ENCODE data around the gene ENOX2. TPM values are rescaled to one million over a fixed set of nuclear protein-coding genes. Genes with fewer than 3 reads are reported as not detected.
"Not testable (repeated sequence)": the region's sequence is repeated elsewhere in the genome, so short reads cannot be mapped to it uniquely, and the experiment has no call there.

Gene ENOX2
- total RNA-seq, 2 donors from 2014 or later = 7.3 to 26.2 TPM

- 100% methylated on average over 2 of the region's 2 CpGs; no CpG with 5 or more reads in 1 of the 2 experiments for WGBS, 2 experiments (ENCODE audit: insufficient coverage in 1 of 2, insufficient read length in 1 of 2)
- TF ChIP-seq CTCF (conservative IDR thresholded peaks at IDR 0.05) = no peak
- H3K4me3 Mint-ChIP-seq = no peak overlapping the region
- Histone ChIP-seq H3K36me3 (ENCODE audit: control insufficient read depth, insufficient read depth, low read length) (no peaks in the 10 kb centered on the region), H3K9ac (ENCODE audit: extremely low read depth, low read length, poor library complexity, severe bottlenecking) (no peak overlapping the region), H3K27ac (ENCODE audit: low read depth, low read length) (no peak overlapping the region), H3K4me1 (ENCODE audit: control insufficient read depth, insufficient read depth, low read length) (no peaks in the 10 kb centered on the region), H3K27me3 (ENCODE audit: control insufficient read depth, insufficient read depth, low read length, poor library complexity, severe bottlenecking) (no peaks in the 10 kb centered on the region), H3K4me3 (ENCODE audit: low read length) (no peak overlapping the region), H3K9me3 (ENCODE audit: control insufficient read depth, low read length) (no peaks in the 10 kb centered on the region)
- peaks cover 2% of the 10 kb centered on the region for H3K4me1 Mint-ChIP-seq
- H3K27me3 Mint-ChIP-seq (ENCODE audit: insufficient read depth) = no peaks in the 10 kb centered on the region
- no peak for DNase-seq
- no peaks in the 10 kb centered on the region for H3K36me3 Mint-ChIP-seq (ENCODE audit: low read depth)
- no peak overlapping the region for H3K27ac Mint-ChIP-seq
- peaks cover 1% of the 10 kb centered on the region for H3K9me3 Mint-ChIP-seq
These were observed 77.5 kb downstream of the ENOX2 start for GRCh38 chrX:130825525-130825924.

- H3K9ac ChIP-seq (ENCODE audit: extremely low read depth, low read length, poor library complexity, severe bottlenecking); H3K27me3 Mint-ChIP-seq (ENCODE audit: insufficient read depth); H3K27ac ChIP-seq (ENCODE audit: low read depth, low read length); H3K36me3 ChIP-seq (ENCODE audit: control insufficient read depth, insufficient read depth, low read length); H3K27me3 ChIP-seq (ENCODE audit: control insufficient read depth, insufficient read depth, low read length, poor library complexity, severe bottlenecking); H3K4me3 ChIP-seq (ENCODE audit: low read length); H3K36me3 Mint-ChIP-seq (ENCODE audit: low read depth); H3K9me3 ChIP-seq (ENCODE audit: control insufficient read depth, low read length); H3K27ac Mint-ChIP-seq; DNase-seq; H3K4me1 ChIP-seq (ENCODE audit: control insufficient read depth, insufficient read depth, low read length); H3K4me1 Mint-ChIP-seq; H3K4me3 Mint-ChIP-seq: not testable (repeated sequence)
- peaks cover 23% of the 10 kb centered on the region for H3K9me3 Mint-ChIP-seq
- WGBS, 2 experiments (ENCODE audit: insufficient coverage in 1 of 2, insufficient read length in 1 of 2) = 88 to 100% methylated on average over 2 of the region's 4 CpGs
These were observed 83.6 kb downstream of the ENOX2 start for GRCh38 chrX:130819367-130819766.

GRCh38 chrX:130813932-130814331, 89.1 kb downstream of the ENOX2 start:
- H3K27ac Mint-ChIP-seq; H3K4me3 ChIP-seq (ENCODE audit: low read length); H3K36me3 ChIP-seq (ENCODE audit: control insufficient read depth, insufficient read depth, low read length); H3K27me3 Mint-ChIP-seq (ENCODE audit: insufficient read depth); H3K36me3 Mint-ChIP-seq (ENCODE audit: low read depth); H3K9me3 ChIP-seq (ENCODE audit: control insufficient read depth, low read length); H3K27me3 ChIP-seq (ENCODE audit: control insufficient read depth, insufficient read depth, low read length, poor library complexity, severe bottlenecking); H3K9ac ChIP-seq (ENCODE audit: extremely low read depth, low read length, poor library complexity, severe bottlenecking); H3K4me1 Mint-ChIP-seq; H3K27ac ChIP-seq (ENCODE audit: low read depth, low read length); H3K4me1 ChIP-seq (ENCODE audit: control insufficient read depth, insufficient read depth, low read length); H3K4me3 Mint-ChIP-seq: not testable (repeated sequence)
- peak; percentile 50 for DNase-seq
- peaks cover 33% of the 10 kb centered on the region for H3K9me3 Mint-ChIP-seq
- WGBS, 2 experiments (ENCODE audit: insufficient coverage in 1 of 2, insufficient read length in 1 of 2) = 75 to 100% methylated on average over 1 to 5 of the region's 5 CpGs

DNA sequence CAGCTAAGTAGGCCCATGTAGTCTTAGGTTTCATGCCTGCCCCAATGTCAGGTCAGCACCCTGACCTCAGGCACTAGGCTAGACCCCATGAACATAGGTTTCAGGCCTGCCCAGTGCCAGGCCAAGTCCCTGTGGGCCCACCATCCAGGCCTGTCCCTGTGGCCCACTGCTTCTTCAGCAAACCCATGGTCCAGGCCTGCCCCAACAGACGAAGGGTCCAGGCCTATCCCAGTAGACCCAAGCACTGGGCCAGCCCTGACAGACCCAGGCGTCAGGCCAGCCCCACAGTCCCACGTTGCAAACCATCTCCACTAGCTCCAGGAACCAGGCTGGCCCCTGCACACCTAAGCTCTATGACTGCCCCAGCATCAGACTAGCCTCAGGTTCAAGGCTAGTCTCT, 92.4 kb downstream of the ENOX2 start:
- Histone ChIP-seq H3K9me3 (ENCODE audit: control insufficient read depth, low read length) (no peaks in the 10 kb centered on the region), H3K36me3 (ENCODE audit: control insufficient read depth, insufficient read depth, low read length) (no peaks in the 10 kb centered on the region), H3K27me3 (ENCODE audit: control insufficient read depth, insufficient read depth, low read length, poor library complexity, severe bottlenecking) (no peaks in the 10 kb centered on the region), H3K4me1 (ENCODE audit: control insufficient read depth, insufficient read depth, low read length) (no peaks in the 10 kb centered on the region), H3K4me3 (ENCODE audit: low read length) (no peak overlapping the region), H3K27ac (ENCODE audit: low read depth, low read length) (no peak overlapping the region), H3K9ac (ENCODE audit: extremely low read depth, low read length, poor library complexity, severe bottlenecking) (no peak overlapping the region)
- no peak for DNase-seq
- Mint-ChIP-seq H3K9me3 (peaks cover 23% of the 10 kb centered on the region), H3K4me1 (no peaks in the 10 kb centered on the region), H3K27ac (no peak overlapping the region), H3K4me3 (no peak overlapping the region), H3K27me3 (ENCODE audit: insufficient read depth) (no peaks in the 10 kb centered on the region), H3K36me3 (ENCODE audit: low read depth) (peaks cover 2% of the 10 kb centered on the region)
- 87% methylated on average over 3 of the region's 3 CpGs; no CpG with 5 or more reads in 1 of the 2 experiments for WGBS, 2 experiments (ENCODE audit: insufficient coverage in 1 of 2, insufficient read length in 1 of 2)
- TF ChIP-seq CTCF (conservative IDR thresholded peaks at IDR 0.05) = no peak

Measured in endodermal cell (in vitro differentiated cells).